NCI-H2107 treated with DMSO at 0.1 percent for 48 hours (cell line): ENCODE data around the gene RNF17.
"Not testable (repeated sequence)": the region's sequence is repeated elsewhere in the genome, so short reads cannot be mapped to it uniquely, and the experiment has no call there.

ENCODE experiments used
- DNase-seq: peaks from one replicate; lab custom pipeline; 2025; ENCODE audit not compliant: unreplicated experiment; lab: John Stamatoyannopoulos, UW

The RNF17 gene

DNA sequence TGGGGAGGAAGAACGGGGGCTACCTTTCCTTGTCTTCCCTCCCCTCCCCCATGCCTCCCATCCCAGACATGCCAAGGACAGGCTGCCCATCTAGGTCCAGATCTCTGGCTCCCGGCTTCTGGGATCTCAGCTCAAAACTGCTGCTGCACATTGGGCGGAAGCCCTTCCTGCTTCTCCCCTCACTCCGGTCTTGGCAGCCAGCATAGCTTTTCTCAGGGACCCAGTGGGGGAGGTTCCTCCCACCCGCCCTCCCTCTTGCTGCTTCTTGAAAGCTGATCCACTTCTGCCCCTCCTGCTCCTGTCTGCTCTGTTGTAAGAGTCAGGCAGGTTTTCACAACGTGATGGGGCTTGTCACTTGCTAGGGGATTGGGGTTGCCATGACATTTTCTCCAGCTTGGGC, 21.7 kb upstream of the RNF17 start:
- DNase-seq, result peak; percentile 30

DNA sequence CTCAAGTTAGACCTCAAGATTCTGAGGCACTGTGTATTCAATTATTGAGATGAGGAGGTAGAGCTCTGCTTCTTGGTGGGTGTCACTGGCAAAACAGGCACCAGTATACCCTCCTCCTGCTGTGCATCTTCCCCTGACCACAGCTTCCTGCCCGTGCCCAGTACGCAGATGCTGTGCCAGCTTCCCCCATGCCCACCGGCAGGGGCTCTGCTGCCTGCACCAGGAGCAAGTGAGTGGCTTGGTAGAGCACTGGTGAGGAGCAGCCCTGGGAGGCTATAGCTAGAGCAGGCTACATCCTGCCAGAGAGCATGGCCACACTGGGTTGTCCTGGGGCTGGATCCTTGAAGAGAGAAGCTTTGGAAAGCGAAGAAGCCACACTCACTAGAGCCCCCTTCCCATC, 21.0 kb upstream of the RNF17 start:
- DNase-seq, result no peak

DNA sequence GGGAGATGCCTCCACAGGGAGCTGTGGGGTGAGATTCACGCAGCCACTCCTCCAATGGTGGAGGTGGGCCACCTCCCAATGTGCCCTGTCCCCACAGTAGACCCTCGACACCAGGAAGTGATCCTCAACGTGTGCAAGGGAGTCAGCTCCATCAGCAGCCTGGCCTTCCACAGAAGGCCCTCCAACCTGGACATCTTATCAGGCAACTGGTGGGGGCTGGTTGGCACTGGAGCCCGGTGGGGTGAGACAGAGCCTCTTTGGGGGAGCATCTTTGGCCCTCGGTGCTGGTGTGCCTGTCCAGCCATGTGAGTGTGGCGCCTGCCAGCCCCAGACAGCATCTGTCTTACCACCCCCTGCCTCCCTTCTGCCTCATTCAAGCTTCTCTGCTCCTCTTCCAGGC, 19.7 kb upstream of the RNF17 start:
- DNase-seq, result no peak

DNA sequence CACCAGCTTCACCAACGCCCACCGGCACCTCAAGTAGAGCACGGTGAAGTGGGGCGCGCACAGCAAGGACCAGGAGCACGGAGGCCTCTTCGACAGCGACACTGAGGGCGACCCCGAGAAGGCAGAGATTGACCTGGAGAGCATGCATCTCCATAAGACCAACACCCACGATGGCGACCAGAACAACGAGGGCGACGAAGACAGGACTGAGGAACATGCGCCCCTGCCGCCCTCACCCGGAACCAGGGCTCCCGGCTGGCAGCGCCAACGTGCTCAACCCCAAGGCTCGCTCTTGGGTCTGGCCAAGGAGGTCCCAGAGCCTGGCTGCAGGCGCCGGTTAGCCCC, 18.5 kb upstream of the RNF17 start:
- no peak for DNase-seq

DNA sequence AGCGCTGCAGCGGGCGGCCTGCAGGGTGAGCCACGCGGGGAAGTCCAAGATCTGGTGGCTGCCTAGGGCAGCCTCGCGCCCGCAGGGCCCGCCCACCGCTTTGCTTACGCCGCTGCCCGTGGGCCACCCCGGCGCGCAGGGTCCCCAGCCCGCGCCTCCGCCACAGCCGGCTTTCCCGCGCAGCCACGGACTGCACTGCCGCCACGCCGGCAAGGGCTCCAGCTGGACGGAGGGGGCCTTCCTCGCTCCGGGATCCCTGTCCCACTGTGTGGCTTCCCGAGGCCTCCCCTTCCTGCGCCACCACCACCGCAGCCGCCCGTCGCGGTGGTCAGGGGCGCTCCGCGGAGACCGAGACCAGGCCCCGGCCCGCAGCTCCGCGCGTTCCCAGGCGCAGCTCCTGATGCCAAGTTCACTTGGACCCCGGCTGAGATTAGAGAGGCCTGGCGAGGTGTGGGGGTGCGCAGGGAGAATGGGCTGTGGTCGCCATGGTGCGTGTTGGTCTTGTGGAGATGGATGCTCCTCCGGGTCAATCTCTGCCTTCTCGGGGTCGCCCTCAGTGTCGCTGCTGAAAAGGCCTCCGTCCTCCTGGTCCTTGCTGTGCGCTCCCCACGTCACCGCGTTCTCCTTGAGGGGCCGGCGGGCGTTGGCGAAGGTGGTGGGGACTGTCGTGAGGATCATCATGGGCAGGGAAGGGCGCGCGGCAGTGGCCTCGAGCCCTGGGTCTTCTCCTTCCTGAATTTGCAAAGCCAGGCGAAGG, 17.9 kb upstream of the RNF17 start:
- no peak for DNase-seq

DNA sequence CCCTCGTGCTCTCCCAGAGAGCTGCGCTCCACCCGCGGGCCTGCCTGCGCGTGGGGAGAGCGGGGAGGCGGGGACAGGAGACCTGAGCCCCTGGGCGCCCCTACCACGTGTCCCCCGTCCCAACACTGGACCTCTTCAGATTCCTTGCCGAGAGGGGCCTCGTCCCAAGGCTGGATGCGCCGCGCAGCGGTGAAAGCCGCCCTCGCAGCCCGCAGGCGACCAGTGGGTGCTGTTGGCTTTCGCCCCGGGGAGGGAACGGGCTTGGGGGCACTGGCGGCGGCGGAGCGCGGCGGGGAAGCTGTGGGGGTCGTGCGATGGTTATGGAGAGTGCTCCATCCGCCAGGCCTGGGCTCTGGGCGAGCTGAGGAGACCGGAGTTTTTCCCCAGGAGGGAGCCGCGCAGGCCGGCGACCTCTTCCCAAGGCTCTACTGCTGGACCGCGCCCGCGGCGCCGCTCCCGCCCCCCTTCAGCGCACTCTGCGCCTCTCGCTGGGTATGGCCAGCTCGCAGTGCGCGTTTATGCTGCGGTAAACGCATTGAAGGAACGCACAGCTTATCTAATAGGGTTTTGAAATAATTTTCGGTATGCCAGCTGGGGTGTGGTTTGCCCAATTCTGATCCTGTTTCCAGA, 17.2 kb upstream of the RNF17 start:
- no peak for DNase-seq

DNA sequence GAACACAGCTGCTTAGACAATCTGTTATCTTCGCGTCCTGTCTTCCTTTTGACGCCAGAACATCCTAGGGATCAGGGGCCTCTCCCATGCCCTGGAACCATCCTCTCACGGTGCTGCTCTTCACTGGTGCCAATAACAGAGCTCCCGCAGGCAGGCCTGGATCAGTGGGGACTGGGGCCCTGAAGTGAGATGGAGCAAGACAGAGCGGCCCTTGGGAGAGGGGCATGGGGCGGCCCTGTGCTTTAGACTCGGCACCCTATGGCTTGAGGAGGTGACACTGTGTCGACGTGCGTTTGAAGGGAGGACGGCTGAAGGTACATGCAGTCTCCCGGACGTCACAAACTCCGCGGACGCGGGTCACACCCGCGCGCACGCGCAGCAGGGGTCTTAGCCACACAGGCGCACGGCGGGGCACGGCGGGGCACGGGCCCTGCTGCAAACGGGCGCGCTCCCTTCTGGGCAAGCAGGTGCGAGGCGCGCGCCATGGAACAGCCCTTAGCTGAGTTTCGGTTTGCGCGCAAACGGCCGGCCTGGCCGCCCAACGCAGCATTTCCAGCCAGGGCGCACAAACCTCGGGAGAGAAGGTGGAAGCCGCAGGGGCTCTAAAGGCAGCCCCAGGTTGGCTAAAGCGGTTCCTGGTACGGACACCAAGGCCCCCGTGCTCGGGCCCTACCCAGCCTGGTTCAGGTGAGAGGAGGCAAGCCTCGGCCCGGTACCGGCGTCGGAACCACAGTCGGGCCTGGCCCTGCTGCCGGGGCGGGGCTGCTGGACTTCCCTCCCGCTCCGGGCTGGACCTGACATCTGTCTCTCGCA, 16.5 kb upstream of the RNF17 start:
- DNase-seq, result no peak

DNA sequence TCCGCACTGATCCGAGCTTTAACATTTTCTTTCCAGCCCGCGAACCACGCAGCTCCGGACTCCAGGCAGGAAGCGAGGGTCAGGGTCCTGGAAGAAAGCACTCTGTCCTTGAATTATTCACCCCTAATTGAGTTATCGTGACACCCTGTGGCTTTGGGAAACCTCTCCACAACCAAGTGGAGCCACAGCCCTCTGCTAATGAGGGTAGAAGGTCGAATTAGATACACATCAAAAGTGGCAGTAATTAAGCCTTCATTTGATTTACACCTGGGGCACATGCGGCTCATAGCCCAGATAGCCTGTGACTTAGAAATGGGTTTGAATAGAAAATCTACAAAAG, 15.9 kb upstream of the RNF17 start:
- no peak for DNase-seq

DNA sequence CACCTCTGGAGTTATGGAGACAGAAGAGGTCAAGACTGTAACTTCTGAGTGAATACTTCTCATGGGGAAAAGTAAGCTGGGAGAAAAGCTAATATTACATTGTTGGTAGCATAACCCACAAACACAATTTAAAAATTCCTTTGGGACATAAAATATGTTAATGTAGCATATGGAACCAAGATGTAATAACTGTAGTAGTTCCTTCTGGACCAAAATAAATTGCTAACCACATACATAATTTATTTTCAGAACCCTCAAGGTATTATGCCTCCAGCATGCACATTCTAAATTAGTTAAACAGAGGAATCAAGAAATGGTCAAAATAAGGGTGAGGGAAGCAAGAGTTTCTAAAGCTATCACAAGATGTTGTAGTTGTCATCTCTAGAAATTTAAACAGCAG, 4.8 kb upstream of the RNF17 start:
- DNase-seq, result no peak

DNA sequence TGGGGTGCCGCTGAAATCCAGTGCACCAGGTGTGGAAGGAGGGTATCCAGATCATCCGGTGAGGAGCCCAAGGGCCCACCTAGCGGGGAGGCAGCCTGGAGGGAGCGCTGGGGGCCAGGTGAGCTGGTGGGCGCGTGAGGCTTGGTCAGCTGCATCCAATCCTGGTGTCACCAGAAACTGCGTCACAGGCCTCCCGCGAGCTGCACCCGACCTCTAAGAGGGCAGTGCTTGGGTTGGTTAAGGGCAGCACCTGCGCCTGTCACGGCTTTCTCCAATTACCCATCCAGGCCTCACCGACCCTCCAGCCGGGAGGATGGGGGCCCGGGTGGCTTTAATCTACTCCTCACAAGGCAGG, 284 bp downstream of the RNF17 start:
- DNase-seq, result no peak

DNA sequence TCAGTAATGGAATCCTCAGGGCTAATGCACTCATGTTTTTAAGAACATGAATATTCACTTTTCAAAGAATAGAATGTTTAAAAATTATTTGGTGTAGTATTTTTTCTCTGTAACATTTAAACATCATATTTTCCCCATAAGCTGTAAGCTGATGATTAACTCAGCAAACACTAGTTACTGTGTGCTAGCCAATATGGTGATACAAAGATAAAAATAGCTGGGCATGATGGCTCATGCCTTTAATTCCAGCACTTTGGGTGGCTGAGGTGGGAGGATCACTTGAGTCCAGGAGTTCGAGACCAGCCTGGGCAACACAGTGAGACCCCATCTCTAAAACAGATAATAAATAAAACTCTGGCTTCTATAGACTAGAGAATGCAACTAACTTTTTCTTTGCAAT, 13.2 kb downstream of the RNF17 start:
- no peak for DNase-seq

DNA sequence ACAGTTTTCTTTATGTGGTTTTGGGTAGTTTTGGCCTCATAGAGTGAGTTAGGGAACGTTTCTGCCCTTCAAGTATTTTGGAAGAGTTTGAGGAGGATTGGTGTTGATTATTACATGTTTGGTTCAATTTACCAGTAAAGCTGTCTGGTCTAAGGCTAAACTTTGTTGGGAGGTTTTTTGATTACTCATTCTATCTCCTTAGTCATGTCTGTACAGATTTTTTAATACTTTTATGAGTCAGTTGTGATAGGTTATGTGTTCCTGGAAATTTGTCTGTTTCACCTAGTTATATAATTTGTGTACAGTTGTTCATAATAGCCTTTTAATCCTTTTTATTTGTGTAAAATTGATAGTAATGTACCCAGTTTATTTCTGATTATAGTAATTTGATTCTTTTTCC, 20.4 kb downstream of the RNF17 start:
- DNase-seq, result no peak

DNA sequence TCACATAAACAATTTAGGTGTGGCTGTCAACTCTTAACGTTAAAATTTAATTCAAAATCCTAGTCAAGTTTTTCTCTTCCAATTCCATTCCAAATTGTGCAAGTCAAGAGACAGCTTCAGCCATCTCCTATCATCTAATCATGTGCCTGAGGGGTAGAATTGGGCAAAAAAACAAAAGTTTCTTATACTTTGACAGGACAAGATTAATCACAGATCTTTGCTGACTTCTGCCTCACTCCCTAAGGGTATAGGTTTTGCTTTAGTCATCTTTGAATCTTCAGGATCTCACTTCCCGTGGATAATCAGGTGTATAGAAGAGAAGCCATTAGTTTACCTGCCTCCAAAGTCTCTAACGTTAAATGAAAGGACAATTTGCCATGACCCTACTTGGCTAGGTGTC, 24.6 kb downstream of the RNF17 start:
- DNase-seq, result no peak

DNA sequence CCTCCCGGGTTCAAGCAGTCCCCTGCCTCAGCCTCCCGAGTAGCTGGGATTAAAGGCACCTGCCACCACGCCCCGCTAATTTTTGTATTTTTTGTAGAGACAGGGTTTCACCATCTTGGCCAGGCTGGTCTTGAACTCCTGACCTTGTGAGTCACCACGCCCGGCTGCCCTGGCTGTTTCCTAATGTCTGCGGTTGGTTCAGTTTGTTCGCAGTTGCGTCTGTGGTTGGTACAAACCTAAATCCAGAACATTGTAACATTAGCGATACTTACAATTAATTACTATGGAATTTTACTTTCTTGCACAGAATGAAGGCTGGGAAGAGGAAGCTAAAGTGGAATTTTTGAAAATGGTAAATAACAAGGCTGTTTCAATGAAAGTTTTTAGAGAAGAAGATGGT, 38.1 kb downstream of the RNF17 start:
- no peak for DNase-seq

DNA sequence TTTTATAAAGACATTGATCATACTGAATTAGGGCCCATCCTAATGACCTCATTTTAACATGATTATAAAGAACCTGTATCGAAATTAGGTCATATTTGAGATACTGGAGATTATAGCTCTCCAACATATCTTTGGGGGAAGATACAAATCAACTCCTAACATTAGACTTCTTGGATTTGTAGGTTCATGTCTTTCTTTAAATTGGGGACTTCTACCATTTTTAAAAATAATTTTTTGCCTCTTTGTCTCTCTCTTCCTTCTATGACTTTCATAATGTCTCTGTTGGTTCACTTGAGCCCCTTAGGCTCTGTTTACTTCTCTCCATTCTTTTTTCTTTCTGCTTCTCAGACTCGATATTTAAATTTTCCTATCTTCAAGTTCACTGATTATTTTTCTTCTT, 57.2 kb downstream of the RNF17 start:
- no peak for DNase-seq

DNA sequence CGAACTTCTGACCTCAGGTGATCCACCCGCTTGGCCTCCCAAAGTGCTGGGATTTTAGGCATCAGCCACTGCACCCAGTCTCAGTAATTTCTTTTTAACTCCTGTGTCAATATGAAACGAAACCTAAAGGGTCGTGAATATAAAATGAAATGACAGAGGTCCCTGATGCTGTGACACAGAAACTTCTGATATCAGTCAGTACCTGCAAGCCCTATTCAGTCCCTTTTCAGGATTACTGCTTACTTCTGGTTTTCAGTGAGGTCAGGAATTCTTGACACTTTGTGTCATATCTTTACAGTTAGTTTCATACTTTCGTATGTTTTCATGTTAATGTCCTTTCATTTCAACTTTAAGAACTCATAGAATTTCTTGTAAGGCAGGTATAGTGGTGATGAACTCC, 58.7 kb downstream of the RNF17 start:
- no peak for DNase-seq

DNA sequence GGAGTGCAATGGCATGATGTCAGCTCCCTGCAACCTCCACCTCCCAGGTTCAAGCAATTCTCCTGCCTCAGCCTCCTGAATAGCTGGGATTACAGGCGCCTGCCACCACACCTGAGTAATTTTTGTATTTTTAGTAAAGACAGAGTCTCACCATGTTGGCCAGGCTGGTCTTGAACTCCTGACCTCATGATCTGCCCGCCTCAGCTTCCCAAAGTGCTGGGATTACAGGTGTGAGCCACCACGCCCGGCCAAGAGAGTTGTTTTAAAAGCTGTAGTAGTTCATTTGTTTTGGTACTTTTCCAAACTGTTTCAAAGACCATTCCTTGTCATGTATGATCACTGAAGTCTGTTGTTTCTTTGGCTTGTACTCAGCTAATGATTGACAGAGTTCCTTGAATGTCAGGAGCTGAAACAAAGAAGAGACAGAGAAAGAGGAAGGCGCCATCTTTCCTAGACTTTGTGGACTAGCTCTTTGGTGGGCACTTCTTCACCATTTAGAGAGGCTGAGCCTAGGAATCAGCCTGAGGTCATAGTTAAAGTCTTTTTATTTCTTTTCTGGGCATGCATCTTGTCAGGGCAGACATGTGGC, 59.2 kb downstream of the RNF17 start:
- not testable (repeated sequence) for DNase-seq

DNA sequence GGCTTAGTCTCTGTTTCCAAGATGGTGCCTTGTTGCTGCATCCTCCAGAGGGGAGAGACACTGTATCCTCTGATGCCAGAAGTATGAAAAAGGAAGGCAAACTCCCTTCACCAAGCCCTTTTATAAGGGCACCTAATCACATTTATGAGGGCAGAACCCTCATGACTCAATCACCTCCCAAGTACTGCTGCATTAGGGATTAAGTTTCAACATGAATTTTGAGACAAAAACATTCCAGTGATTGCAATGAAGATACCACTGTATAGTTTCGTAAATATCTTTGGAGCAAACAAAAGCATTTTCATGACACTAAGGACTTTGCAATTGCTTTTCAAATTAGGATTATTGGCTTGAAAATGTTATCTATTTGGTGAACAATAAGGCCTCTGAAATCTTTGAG, 63.8 kb downstream of the RNF17 start:
- DNase-seq, result no peak

DNA sequence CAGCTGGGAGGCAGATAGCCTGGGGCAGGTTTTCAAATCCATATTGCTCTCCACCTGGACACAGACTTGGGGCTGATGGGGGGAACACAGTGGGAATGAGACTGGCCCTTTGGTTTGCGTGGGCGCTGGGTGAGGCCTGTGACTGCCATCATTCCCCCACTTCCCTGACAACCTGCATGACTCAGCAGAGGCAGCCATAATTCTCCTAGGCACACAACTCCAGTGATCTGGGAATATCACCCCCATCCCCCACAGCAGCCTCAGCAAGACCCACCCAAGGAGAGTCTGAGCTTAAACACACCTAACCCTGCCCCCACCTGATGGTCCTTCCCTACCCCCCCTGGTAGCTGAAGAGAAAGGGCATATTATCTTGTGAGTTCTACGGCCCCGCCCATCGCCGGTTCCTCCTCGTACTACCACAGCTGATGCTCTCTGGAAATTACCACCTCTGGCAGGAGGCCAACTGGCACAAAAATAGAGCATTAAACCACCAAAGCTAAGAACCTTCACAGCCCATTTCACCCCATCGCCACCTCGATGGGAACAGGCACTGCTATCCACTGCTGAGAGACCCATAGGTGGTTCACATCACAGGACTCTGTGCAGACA, 71.0 kb downstream of the RNF17 start:
- peak; percentile 1 for DNase-seq

DNA sequence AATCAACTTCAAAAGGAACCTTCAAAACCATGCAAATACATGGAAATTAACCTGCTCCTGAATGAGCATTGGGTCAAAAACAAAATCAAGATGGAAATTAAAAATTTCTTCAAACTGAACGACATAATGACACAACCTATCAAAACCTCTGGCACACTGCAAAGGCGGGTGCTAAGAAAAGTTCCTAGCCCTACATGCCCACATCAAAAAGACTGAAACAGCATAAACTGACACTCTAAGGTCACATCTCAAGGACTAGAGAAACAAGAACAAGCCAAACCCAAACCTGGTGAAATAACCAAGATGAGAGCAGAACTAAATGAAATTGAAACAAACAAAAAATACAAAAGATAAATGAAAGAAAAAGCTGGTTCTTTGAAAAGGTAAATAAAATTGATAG, 73.6 kb downstream of the RNF17 start:
- not testable (repeated sequence) for DNase-seq

DNA sequence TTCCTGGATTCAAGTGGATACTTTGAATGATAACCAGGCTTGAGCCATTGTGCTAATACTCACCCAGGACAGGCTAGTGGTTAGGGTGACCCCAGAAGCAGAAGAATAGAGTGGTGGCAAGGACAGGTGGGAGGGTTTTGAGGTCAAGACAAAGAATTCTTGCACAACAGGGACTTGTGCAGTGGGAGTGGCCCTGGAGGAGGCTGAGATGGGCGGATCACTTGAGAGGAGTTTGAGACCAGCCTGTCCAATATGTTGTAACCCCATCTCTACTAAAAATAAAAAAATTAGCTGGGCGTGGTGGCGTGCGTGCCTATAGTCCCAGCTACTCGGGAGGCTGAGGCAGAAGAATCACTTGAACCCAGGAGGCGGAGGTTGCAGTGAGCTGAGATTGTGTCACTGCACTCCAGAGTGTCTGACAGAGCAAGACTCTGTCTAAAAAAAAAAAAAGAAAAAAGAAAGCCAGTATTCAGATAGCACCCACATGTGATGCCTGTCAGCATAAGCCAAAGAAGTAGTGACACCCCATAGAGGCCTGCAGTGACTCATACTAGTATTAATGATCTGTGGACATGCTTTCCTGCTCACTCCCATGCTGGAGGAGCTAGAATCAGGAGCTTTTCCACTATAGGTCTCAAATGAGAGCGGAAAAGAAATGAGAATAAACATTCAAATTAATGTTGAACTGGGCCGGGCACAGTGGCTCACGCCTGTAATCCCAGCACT, 78.7 kb downstream of the RNF17 start:
- no peak for DNase-seq
